Measurements from ENCODE around the gene DENR.
A peak's percentile ranks its signal among the peaks of the same experiment; 100 is the strongest.
"Not testable (repeated sequence)": the region's sequence is repeated elsewhere in the genome, so short reads cannot be mapped to it uniquely, and the experiment has no call there.

The DENR gene, protein sequence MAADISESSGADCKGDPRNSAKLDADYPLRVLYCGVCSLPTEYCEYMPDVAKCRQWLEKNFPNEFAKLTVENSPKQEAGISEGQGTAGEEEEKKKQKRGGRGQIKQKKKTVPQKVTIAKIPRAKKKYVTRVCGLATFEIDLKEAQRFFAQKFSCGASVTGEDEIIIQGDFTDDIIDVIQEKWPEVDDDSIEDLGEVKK

DNA sequence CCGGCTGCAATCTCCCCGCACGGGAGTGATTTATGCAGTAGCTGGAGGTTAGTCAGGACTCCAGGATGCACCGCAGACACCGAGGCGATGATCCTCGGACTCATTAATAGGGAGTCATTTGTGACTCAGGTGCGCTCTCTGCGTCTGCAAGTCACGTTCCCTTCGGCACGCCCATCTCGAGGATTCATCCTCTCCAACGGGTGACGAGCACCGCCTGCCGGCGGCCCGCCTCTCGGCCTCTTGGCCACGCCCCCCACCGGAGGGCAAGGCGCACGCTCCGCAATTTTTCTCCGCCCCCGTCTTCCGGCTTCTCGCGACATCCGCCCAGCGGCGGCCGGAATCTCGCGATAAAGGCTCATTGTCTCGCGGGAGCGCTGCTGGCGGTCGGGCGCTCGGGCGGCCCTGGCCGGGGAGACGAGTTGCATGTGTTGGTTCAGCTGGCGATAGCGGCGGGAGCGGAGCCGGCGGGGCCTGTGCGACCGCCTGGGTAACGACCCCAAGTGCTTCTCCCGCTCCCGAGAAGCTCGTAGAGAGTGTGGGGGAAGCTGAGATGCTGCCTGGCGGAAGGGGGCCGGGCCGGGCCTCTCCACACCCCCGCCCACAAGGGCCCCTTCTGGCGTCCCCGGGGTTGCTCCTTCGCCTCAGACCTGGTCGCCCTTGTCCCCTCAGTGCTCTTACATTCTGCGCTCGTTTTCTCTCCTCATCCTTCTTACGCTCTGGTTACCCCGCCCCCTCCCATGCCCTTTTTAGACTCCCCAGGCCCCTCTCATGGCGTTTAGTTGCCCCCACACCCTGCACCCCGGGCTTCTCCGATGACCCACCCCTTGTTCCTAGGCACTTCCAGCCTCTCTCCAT is at the start of gene DENR:
TSS of gene DENR (plus strand) at position 361 of the 855 bp plus-strand sequence. CDS start 878 bp downstream, outside the sequence.
- TF ChIP-seq GATA3 (IDR thresholded peaks at IDR 0.05; ENCODE audit: low read depth, low read length) (no peak), GATA2 (IDR thresholded peaks at IDR 0.05; ENCODE audit: low read depth, low read length) (peak; percentile 7)

DNA sequence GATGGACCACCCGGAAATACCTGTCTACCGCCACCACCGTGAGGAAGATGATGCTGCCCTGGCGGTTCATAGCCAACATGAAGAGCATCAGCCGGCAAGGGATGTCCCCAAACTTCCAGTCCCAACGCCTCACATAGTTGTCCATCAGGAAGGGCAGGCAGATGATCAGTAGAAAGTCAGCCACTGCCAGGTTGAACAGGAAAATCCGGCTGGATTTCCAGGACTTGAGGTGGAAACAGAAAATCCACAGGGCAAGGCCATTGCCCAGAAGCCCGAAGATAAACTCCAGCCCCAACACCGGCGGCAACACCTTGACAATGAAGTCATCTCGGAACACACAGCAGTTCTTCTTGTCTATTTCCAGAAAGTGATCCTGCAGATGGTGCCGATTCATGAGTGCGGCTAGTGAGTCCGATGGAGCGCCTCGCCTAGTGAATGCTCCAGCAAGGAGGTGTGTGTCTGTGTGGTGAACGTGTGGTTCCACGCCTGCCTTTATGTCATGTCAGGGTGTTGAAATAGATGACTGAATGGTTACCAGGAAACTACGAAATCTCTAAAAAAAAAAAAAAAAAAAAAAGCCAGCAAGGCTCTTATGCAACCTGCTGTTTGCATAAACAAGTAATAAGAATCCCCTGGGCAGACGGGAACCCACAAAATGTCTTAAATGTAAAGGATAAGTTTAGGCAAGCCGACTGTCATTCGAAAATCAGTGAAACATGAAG is 49.6 kb upstream of the DENR start, which contains the start of gene HCAR2:
TSS of gene HCAR2 (minus strand) at position 468 of the 722 bp plus-strand sequence. CDS start at position 394, 74 bp downstream.
- not testable (repeated sequence) for TF ChIP-seq GATA2, GATA3 (IDR thresholded peaks at IDR 0.05; ENCODE audit: low read depth, low read length)

DNA sequence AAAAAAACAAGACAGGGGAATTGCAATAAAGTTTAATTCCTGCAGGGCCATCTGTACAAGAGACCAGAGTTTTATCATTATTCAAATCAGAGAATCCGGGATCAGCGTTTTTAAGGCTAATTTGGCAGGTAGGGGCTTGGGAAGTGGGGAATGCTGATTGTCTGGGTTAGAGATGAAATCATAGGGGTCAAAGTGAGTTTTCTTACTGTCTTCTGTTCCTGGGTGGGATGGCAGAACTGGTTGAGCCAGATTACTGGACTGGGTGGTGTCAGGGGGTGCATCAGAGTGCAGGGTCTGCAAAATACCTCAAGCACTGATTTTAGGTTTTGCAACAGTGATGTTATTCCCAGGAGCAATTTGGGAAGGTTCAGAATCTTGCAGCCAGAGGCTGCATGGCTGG is 42.3 kb upstream of the DENR start:
- TF ChIP-seq GATA2 (IDR thresholded peaks at IDR 0.05; ENCODE audit: low read depth, low read length): 0 out of 2 replicates have a peak, but pooled peaks have one; percentile 13

DNA sequence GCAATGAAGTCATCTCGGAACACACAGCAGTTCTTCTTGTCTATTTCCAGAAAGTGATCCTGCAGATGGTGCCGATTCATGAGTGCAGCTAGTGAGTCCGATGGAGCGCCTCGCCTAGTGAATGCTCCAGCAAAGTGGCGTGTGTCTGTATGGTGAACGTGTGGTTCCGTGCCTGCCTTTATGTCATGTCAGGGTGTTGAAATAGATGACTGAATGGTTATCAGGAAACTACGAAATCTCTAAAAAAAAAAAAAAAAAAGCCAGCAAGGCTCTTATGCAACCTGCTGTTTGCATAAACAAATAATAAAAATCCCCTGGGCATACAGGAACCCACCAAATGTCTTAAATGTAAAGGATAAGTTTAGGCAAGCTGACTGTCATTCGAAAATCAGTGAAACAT is 36.0 kb upstream of the DENR start, which contains the start of gene HCAR3:
TSS of gene HCAR3 (minus strand) at position 154 of the 400 bp plus-strand sequence. CDS start at position 80, 74 bp downstream.
- not testable (repeated sequence) for TF ChIP-seq GATA3, GATA2 (IDR thresholded peaks at IDR 0.05; ENCODE audit: low read depth, low read length)

DNA sequence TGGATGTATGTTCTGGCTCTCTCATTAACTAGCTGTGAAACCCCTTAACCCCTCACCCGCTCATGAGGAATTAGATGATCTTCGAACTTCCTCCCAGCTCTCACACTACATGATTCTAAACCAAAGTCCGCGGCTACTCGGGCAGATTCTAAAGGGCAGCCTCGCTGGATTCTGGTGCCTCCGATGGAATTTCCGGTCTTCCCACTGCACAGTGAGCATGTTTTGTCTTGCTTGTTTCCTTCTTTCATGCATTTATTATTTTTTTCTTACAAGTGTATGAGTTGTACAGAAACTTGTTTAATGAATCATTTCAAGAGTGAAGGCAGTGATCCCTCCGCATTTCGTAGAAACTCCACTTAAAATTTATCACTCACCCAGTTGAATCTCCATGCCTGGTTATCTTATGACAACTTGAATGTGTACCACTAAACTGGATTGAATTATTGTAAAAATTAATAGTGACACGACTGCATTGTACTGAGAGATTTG is 31.5 kb upstream of the DENR start:
- TF ChIP-seq GATA2 (IDR thresholded peaks at IDR 0.05; ENCODE audit: low read depth, low read length): no peak
- no peak for TF ChIP-seq GATA3 (IDR thresholded peaks at IDR 0.05; ENCODE audit: low read depth, low read length)

DNA sequence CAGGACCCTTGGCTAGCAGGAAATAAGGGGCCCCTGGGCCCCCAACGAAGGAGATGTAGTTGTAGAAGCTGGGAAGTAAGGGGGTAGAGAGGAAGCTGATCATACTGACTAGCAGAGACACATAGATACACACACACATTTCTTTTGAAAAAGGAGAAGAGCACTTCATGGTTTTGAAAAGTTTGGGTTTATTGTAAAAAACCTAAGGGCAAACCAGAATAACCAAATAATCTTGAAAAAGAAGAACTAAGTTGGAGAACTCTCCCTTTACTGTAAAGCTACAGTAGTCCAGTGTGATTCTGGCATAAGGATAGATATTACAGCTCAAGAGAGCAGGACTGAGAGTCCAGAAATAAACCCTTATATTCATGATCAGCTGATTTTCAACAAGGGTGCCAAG is 30.2 kb upstream of the DENR start:
- TF ChIP-seq GATA2 (IDR thresholded peaks at IDR 0.05; ENCODE audit: low read depth, low read length) (no peak), GATA3 (IDR thresholded peaks at IDR 0.05; ENCODE audit: low read depth, low read length) (no peak)

DNA sequence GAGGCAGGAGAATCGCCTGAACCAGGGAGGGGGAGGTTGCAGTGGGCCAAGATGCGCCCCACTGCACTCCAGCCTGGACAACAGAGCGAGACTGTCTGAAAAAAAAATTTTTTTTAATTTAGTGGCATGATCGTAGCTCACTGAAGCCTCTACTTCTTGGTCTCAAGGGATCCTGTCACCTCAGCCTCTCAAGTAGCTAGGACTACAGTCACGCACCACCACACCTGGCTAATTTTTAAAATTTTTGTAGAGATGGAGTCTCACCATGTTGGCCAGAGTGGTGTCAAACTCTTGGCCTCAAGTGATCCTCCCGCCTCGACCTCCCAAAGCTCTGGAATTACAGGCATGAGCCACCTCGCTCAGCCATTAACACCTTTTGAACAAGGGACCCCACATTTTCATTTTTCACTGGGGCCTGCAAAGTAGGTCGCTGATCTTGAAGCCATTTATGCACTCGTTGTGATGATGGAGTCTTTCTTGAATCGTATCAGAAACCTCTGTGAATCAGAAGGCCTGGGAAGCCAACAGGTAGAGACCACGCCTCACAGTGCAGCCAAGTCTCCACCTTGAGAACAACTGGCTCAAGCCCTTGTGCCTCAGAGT is 27.9 kb upstream of the DENR start:
- TF ChIP-seq GATA2 (IDR thresholded peaks at IDR 0.05; ENCODE audit: low read depth, low read length) (no peak), GATA3 (IDR thresholded peaks at IDR 0.05; ENCODE audit: low read depth, low read length) (no peak)

DNA sequence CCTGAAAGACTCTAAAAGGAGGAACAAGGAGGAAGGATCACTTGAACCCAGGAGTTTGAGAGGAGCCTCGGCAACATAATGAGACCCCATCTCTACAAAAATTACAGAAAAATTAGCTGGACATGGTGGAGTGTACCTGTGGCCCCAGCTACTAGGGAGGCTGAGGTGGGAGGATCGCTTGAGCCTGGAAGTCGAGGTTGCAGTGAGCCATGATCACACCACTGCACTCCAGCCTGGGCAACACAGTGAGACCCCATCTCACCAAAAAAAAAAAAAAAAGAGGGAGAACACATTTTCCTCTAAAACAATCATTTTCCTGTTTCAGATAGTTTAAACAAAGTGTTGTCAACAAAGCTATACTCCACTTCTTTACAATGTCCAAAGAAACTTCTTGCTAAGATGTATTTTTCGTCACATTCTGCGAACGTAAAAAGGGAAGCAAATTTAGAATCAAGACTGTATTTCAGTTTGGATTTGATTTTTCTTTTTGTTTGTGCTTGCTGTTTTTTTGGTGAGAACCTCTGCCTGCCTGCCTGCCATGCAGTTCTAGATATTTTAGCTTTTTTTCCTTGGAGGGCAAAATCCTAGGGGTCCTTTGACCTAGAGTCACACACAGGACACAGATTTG is 27.1 kb upstream of the DENR start:
- TF ChIP-seq GATA3 (IDR thresholded peaks at IDR 0.05; ENCODE audit: low read depth, low read length) (no peak), GATA2 (IDR thresholded peaks at IDR 0.05; ENCODE audit: low read depth, low read length) (no peak)

DNA sequence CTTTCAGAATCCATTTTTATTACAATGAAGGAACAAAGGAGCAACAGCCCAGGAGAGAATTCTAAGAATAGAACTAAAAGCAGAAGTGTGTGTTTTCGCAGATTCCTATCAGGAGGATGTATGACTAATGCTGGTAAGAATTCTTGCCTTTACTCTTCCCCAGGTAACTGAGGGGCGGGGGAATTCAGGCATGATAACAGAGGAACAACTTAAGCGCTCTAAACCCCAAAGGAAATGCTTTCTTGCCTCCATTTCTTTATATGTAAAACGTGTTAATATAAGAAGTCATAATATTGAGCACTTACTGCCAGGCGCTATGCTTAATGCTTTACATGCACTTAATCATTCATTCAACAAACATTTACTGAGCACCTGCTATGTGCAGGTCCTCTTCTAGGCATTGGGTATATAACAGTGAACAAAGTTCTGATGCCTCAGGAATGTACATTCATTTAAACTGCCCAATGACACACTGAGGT is 26.5 kb upstream of the DENR start:
- TF ChIP-seq GATA2 (IDR thresholded peaks at IDR 0.05; ENCODE audit: low read depth, low read length) (no peak), GATA3 (IDR thresholded peaks at IDR 0.05; ENCODE audit: low read depth, low read length) (no peak)

DNA sequence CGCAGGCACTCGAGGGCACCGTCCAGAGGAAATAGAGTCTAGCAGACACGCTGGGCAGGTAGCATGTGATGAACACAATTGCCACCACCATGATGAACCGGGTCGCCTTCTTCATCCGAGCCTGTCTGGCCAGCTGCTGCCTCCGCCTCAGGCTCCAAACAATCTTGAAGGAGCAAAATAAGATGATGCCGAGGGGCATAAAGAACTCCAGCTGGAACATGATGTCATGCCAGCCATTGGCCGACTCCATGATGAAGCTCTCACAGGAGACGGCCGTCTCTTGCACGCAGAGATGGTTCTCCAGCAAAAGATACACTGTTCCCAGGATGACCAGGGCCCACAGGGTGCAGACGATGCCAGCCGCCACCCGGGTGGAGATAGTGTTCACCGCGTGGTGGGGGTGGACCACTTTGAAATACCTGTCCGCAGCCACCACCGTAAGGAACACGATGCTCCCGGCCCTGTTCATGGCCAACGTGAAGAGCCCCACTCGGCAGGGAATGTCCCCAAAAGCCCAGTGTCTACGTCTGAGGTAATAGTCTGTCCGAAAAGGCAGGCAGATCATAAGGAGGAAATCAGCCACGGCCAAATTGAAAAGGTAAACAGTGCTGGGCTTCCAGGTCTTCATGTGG is 22.9 kb upstream of the DENR start:
- no peak for TF ChIP-seq GATA2 (IDR thresholded peaks at IDR 0.05; ENCODE audit: low read depth, low read length)
- no peak for TF ChIP-seq GATA3 (IDR thresholded peaks at IDR 0.05; ENCODE audit: low read depth, low read length)

DNA sequence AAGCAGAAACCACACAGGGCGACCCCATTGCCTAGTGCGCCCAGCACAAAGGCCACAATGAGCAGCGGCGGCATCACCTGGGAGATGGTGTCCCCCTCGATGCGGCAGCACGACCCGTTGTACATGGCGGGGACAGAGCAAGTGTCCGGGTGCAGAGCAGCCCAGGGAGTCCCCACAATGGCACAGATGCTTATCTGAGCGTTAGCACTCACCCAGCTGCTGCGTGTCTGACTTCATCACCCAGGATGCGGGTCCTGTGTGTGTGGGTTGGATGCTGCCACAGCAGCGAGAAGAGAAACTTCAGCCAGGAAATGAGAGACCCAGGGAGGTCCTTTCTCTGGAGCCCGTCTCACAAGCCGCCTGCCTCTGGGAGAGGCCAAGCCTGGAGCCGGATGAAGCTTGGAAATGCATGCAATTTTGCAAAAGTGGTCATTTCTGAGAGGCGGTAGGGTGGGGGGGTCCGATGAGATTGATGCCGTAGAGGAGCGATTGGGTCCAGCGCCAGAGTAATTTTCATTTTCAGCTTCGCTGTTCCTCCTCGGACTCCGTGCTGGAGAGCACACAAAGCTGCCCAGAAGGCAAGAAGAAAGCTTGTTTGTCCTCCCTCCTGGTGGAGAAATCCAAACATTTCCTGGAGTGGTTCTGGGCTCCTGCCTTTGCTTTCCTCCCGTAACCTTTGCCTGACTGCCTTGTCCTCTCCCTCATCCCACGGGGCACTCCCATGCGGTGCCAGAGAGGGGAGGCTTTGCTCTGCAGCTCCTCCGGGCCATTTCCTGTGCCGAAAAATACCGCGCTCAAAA is 22.2 kb upstream of the DENR start, which contains the start of gene HCAR1:
TSS of gene HCAR1 (minus strand) at position 630 of the 800 bp plus-strand sequence. CDS start at position 125, 505 bp downstream.
- TF ChIP-seq GATA3 (IDR thresholded peaks at IDR 0.05; ENCODE audit: low read depth, low read length): no peak
- TF ChIP-seq GATA2 (IDR thresholded peaks at IDR 0.05; ENCODE audit: low read depth, low read length): no peak

DNA sequence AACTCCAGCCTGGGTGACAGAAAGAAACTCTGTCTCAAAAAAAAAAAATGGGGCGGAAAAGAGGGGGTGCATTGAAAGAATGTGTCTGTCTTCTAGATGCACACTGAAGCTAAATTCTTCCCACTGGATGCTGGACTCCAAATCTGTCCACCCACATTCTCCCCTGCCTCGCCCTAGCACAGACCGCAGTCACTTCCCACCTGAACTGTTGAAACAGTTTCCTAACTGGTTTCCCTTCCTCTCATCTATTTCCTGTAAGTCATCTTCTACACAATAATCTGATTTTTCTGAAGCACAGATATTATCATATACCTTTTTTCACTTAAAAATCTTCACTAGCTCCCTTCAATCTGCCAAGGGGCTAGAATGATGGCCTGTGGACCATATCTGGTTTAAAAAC is 20.5 kb upstream of the DENR start:
- no peak for TF ChIP-seq GATA3 (IDR thresholded peaks at IDR 0.05; ENCODE audit: low read depth, low read length)
- no peak for TF ChIP-seq GATA2 (IDR thresholded peaks at IDR 0.05; ENCODE audit: low read depth, low read length)

Measured in SH-SY5Y (cell line).